IMR-90 (cell line): Measurements from ENCODE around the gene PDZRN3. TPM values are rescaled to one million over a fixed set of nuclear protein-coding genes. Genes with fewer than 3 reads are reported as not detected.

Source experiments
- ATAC-seq: fragments of 200-7000 bp; cut with Tn5 transposase; 2 replicates; pipeline ENCODE4 v1.9.1; 2020; ENCODE audit warnings: low read depth, mild to moderate bottlenecking, moderate library complexity
- BruUV-seq: library from RNA; stranded (reverse); fragments of 400-500 nt; replicated peaks from 2 replicates; lab custom pipeline; 2021; lab: Mats Ljungman, UMichigan
- CTCF ChIA-PET: fragments of 300-600 bp; formaldehyde crosslinking; extraction: SDS; loops from one replicate; lab custom pipeline; 2021; ENCODE audit warnings: antibody characterized with exemption; lab: Yijun Ruan, JAX
- POLR2A ChIA-PET: fragments of 300-600 bp; sonication (Branson Sonifier 250); formaldehyde crosslinking; loops from one replicate; lab custom pipeline; 2022; ENCODE audit warnings: antibody characterized with exemption; ENCODE audit not compliant: unreplicated experiment; lab: Charles Lee
- DNase-seq: peaks from one replicate; pipeline ENCODE4 v3.0.0; 2013
- H2AFZ ChIP-seq: replicated peaks from 2 replicates; pipeline ENCODE3; 2013; ENCODE audit warnings: low read length, mild to moderate bottlenecking; ENCODE audit not compliant: poor library complexity
- H2AK5ac ChIP-seq: 2 replicates; pipeline ENCODE4 v1.6.1; 2013; ENCODE audit warnings: low read depth, low read length, inconsistent platforms
- H2AK9ac ChIP-seq: replicated peaks from 2 replicates; pipeline ENCODE3; 2013; ENCODE audit warnings: mild to moderate bottlenecking, low read depth, low read length, moderate library complexity; ENCODE audit not compliant: poor library complexity
- H2BK120ac ChIP-seq: 2 replicates; pipeline ENCODE4 v1.6.1; 2013; ENCODE audit warnings: low read depth, low read length, inconsistent platforms
- H2BK15ac ChIP-seq: 3 replicates; pipeline ENCODE4 v1.6.1; 2013; ENCODE audit warnings: low read depth, low read length, inconsistent platforms
- H2BK20ac ChIP-seq: 2 replicates; pipeline ENCODE4 v1.6.1; 2013; ENCODE audit warnings: low read depth, mild to moderate bottlenecking, inconsistent platforms, low read length, moderate library complexity
- H2BK5ac ChIP-seq: 2 replicates; pipeline ENCODE4 v1.6.1; 2013; ENCODE audit warnings: mild to moderate bottlenecking, low read depth, low read length, inconsistent platforms; ENCODE audit not compliant: poor library complexity, severe bottlenecking
- H3K14ac ChIP-seq: replicated peaks from 2 replicates; pipeline ENCODE4 v1.6.1; 2013; ENCODE audit warnings: low read depth, low read length, inconsistent platforms
- H3K18ac ChIP-seq: 2 replicates; pipeline ENCODE4 v1.6.1; 2013; ENCODE audit warnings: low read depth, low read length, control low read depth
- H3K23ac ChIP-seq: 2 replicates; pipeline ENCODE4 v1.6.1; 2013; ENCODE audit warnings: low read depth, low read length, inconsistent platforms
- H3K27ac ChIP-seq: 2 replicates; pipeline ENCODE4 v1.5.1; 2013; ENCODE audit warnings: mild to moderate bottlenecking, control low read depth, low read length; ENCODE audit not compliant: insufficient read depth
- H3K27me3 ChIP-seq: 2 replicates; pipeline ENCODE4 v1.6.1; 2013; ENCODE audit warnings: low read length; ENCODE audit not compliant: control insufficient read depth, insufficient read depth
- H3K36me3 ChIP-seq: 2 replicates; pipeline ENCODE4 v1.6.1; 2013; ENCODE audit warnings: low read length, mixed read lengths; ENCODE audit not compliant: control insufficient read depth, insufficient read depth
- H3K4ac ChIP-seq: 2 replicates; pipeline ENCODE4 v1.6.1; 2013; ENCODE audit warnings: low read depth, low read length, inconsistent platforms
- H3K4me1 ChIP-seq: 2 replicates; pipeline ENCODE4 v1.6.1; 2013; ENCODE audit warnings: low read length, mixed read lengths; ENCODE audit not compliant: control insufficient read depth, insufficient read depth
- H3K4me2 ChIP-seq: 2 replicates; pipeline ENCODE4 v1.6.1; 2013; ENCODE audit warnings: low read depth, mild to moderate bottlenecking, control low read depth, low read length, moderate library complexity
- H3K4me3 ChIP-seq: 2 replicates; pipeline ENCODE4 v1.5.1; 2013; ENCODE audit warnings: low read depth, mild to moderate bottlenecking, control low read depth, low read length, moderate library complexity; ENCODE audit not compliant: insufficient read depth
- H3K56ac ChIP-seq: 2 replicates; pipeline ENCODE4 v1.6.1; 2013; ENCODE audit warnings: low read length, inconsistent platforms; ENCODE audit not compliant: insufficient read depth; ENCODE audit errors: extremely low read depth
- H3K79me1 ChIP-seq, 2 experiments: 2 replicates each; pipeline ENCODE4 v1.6.1; 2013; ENCODE audit warnings: low read length in 2 of 2, inconsistent platforms in 1 of 2, low read depth in 1 of 2
- H3K9ac ChIP-seq: 2 replicates; pipeline ENCODE4 v1.6.1; 2013; ENCODE audit warnings: low read depth, low read length, control low read depth
- H3K9me1 ChIP-seq: 2 replicates; pipeline ENCODE4 v1.6.1; 2013; ENCODE audit warnings: low read length, inconsistent platforms; ENCODE audit not compliant: insufficient read depth
- H3K9me3 ChIP-seq: 2 replicates; pipeline ENCODE4 v1.6.1; 2013; ENCODE audit warnings: low read length; ENCODE audit not compliant: control insufficient read depth, insufficient read depth
- H4K20me1 ChIP-seq: 2 replicates; pipeline ENCODE4 v1.6.1; 2013; ENCODE audit warnings: low read length, inconsistent platforms; ENCODE audit not compliant: insufficient read depth
- H4K5ac ChIP-seq: 2 replicates; pipeline ENCODE4 v1.6.1; 2013; ENCODE audit warnings: mild to moderate bottlenecking, low read depth, low read length, control low read depth
- H4K8ac ChIP-seq, 2 experiments: 2 replicates each; pipeline ENCODE4 v1.6.1; 2013; ENCODE audit warnings: low read depth in 2 of 2, low read length in 2 of 2, control low read depth in 1 of 2, inconsistent platforms in 1 of 2
- H4K91ac ChIP-seq: 2 replicates; pipeline ENCODE4 v1.6.1; 2013; ENCODE audit warnings: low read depth, low read length, inconsistent platforms; ENCODE audit not compliant: insufficient read depth
- CTCF ChIP-seq: conservative IDR thresholded peaks from 2 replicates; pipeline ENCODE4 v1.5.1; 2012; ENCODE audit warnings: mild to moderate bottlenecking, low read depth, low read length, improper control_type of control experiment
- MXI1 ChIP-seq: IDR thresholded peaks from 2 replicates; pipeline ENCODE4 v1.6.1; 2012; ENCODE audit warnings: low read depth, mild to moderate bottlenecking, low read length, moderate library complexity, borderline replicate concordance
- USF2 ChIP-seq: fragments of 150-350 bp; IDR thresholded peaks from 2 replicates; pipeline ENCODE4 v1.6.1; 2017; ENCODE audit warnings: mild to moderate bottlenecking, antibody characterized with exemption, low read length, low read depth
- WGBS, 2 experiments: methylation state at CpG; one replicate each; pipeline versions ENCODE4 v1.1.5 to v1.1.7; 2013; ENCODE audit warnings: missing lambda C conversion rate in 2 of 2; ENCODE audit not compliant: insufficient read length in 1 of 2; ENCODE audit errors: extremely low coverage in 2 of 2; 5-methylcytosine and 5-hydroxymethylcytosine counted together
- dilution Hi-C: fragments of 300-500 bp; cut with HindIII; formaldehyde crosslinking; loops from one replicate; pipeline ENCODE4 v1.14.3; 2018; ENCODE audit warnings: low sequenced_read_pairs; ENCODE audit not compliant: unreplicated experiment
- in situ Hi-C: fragments of 300-500 bp; cut with MboI; formaldehyde crosslinking; loops from 3 replicates; pipeline ENCODE4 v1.14.3; 2019; ENCODE audit warnings: low sequenced_read_pairs, inconsistent platforms, mixed read lengths
- intact Hi-C: fragments of 100-400 bp; cut with micrococcal nuclease; formaldehyde crosslinking; loops from 2 replicates; pipeline ENCODE4 v1.10.0; 2022
- polyA plus RNA-seq, 3 experiments: library from polyadenylated mRNA; depleted of rRNA; stranded (reverse); fragments of >200 nt; gene quantifications; 2 replicates each; pipeline ENCODE4 v1.2.3, GENCODE V29; 2012; ENCODE audit warnings: low replicate concordance in 1 of 3
- total RNA-seq: library from RNA; depleted of rRNA; stranded (reverse); fragments of >200 nt; gene quantifications from 2 replicates; pipeline ENCODE4 v1.2.3, GENCODE V29; 2012

Gene PDZRN3
- total and polyA plus RNA-seq, 2 of the 4 experiments (the other 2 are of a cell fraction), result 9.4 to 17.0 TPM

- no peaks in the 10 kb centered on the region for H3K9me1 ChIP-seq
- no peak overlapping the region for H3K56ac ChIP-seq
- H2BK15ac ChIP-seq, result no peak overlapping the region
- no peak overlapping the region for H4K8ac ChIP-seq
- ATAC-seq (no peak), DNase-seq (no peak)
- no peak overlapping the region for H2AK5ac ChIP-seq
- no peak overlapping the region for H2AK9ac ChIP-seq
- ChIA-PET POLR2A (no interaction called here), CTCF (no interaction called here)
- no peaks in the 10 kb centered on the region for H3K79me1 ChIP-seq
- no peak overlapping the region for H2BK20ac ChIP-seq
- H4K20me1 ChIP-seq, result no peaks in the 10 kb centered on the region
- H3K4ac ChIP-seq, result no peak overlapping the region
- dilution Hi-C loops (no loop called here), intact Hi-C loops (no loop called here), in situ Hi-C loops (loop anchor here (25.0 kb wide), 1 partner anchor 89 kb away; no protein-coding TSS in a partner anchor)
- H4K5ac ChIP-seq, result no peak overlapping the region
- H2AFZ ChIP-seq, result no peak overlapping the region
- H3K9ac ChIP-seq, result no peak overlapping the region
- H3K23ac ChIP-seq, result no peak overlapping the region
- H3K18ac ChIP-seq, result no peak overlapping the region
- H2BK5ac ChIP-seq, result no peak overlapping the region
- H3K14ac ChIP-seq, result no peak overlapping the region
- H3K9me3 ChIP-seq, result no peaks in the 10 kb centered on the region
- H3K27me3 ChIP-seq, result peaks cover 28% of the 10 kb centered on the region
- H3K36me3 ChIP-seq, result no peaks in the 10 kb centered on the region
- H3K4me1 ChIP-seq, result no peaks in the 10 kb centered on the region
- no peak overlapping the region for H3K4me2 ChIP-seq
- no peak overlapping the region for H4K91ac ChIP-seq
- no peak overlapping the region for H2BK120ac ChIP-seq
- no peak overlapping the region for H3K27ac ChIP-seq
- no TSS peak for BruUV-seq
- H3K4me3 ChIP-seq, result no peak overlapping the region
- TF ChIP-seq USF2 (no peak), MXI1 (no peak), CTCF (no peak)
- no CpG with 5 or more reads among the region's 6 CpGs for WGBS, 2 experiments
Observed at GRCh38 chr3:73350996-73351395, 273.7 kb downstream of the PDZRN3 start.
